NCI-H2196 (cell line): ENCODE measurements around the gene SOHLH1.
"Not testable (repeated sequence)": the region's sequence is repeated elsewhere in the genome, so short reads cannot be mapped to it uniquely, and the experiment has no call there.

Source experiments
- DNase-seq: peaks from one replicate; lab custom pipeline; 2025; ENCODE audit not compliant: unreplicated experiment; lab: John Stamatoyannopoulos, UW

The SOHLH1 gene

GRCh38 chr9:135681161-135681560 lies 18.1 kb downstream of the SOHLH1 start:
- no peak for DNase-seq

- DNase-seq: no peak
Measured at GRCh38 chr9:135680056-135680455, 19.2 kb downstream of the SOHLH1 start.

- DNase-seq: no peak
Measured at GRCh38 chr9:135678236-135679017, 20.9 kb downstream of the SOHLH1 start.

DNA sequence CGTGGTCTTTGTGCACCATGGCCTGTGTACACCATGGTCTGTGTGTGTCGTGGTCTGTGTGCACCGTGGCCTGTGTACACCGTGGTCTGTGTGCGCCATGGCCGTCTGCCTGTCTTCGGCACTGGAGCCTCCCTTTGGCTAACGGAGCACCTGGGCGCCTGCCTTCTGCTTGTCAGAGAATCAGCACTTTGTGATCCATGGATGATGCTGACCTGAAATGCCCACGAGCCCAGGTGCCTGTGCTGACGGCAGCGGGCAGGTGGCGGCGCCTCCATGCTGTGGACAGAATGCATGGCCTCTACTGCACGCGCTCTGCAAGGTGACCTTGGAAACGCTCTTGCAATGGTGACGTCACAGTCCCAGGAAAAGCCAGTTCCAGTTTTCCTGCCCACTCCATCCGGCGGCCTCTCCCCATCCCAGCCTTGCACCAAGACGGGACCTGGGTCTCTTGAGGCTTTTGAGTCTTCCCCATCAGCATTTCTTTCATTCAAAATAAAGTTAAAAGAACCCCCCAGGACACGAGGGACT lies 21.6 kb downstream of the SOHLH1 start:
- no peak for DNase-seq

DNA sequence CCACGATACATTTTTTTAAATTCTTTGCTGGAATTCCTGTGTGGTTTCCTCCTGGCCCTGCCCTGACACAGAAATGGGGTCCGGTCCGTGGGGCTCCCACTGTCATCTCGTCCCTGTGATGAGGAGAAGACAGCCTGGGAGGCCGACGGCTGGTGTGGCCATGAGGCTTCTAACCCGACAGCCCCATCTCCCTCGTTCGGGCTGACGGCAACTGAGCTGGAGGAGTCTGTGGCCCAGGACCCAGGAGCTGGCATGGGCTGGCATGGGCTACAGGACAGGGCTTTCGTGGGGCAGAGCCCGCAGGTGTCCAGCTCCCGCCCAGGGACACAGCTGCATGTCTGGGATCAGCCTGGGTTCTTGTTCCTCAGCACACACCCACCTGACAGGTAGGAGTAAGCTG lies 22.4 kb downstream of the SOHLH1 start:
- DNase-seq: no peak

- DNase-seq: no peak
Measured at GRCh38 chr9:135674977-135675376, 24.3 kb downstream of the SOHLH1 start.

DNA sequence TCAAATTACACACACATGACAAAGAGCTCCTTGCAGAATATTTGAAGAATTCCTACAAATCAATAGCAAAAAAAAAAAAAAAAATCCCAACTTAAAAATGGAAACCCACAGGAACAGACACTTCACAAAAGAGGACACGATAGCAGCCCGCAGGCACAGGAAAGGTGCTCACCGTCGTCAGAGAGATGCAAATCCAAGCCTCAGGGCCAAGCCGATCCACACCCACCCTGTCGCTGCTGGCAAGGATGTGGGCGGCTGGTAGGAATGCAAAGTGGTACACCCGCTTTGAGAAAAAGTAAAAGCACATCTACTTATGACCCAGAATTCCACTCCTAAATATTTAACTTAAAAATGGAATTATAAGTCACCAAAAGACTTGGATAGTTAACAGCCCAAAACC lies 25.3 kb downstream of the SOHLH1 start:
- DNase-seq: no peak

DNA sequence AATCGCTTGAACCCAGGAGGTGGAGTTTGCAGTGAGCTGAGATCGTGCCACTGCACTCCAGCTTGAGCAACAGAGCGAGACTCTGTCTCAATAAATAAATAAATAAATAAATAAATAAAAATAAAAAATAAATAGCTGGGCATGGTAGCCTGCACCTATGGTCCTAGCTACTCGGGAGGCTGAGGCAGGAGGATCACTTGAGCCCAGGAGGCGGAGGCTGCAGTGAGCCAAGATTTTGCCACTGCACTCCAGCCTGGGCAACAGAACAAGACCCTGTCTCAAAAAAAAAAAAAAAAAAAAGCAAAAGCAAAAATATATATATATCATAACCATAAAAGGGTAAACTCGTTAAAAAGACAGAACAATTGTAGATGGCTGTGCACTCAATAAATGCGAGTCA lies 26.5 kb downstream of the SOHLH1 start:
- not testable (repeated sequence) for DNase-seq

- no peak for DNase-seq
Measured at GRCh38 chr9:135671591-135672041, 27.7 kb downstream of the SOHLH1 start.

DNA sequence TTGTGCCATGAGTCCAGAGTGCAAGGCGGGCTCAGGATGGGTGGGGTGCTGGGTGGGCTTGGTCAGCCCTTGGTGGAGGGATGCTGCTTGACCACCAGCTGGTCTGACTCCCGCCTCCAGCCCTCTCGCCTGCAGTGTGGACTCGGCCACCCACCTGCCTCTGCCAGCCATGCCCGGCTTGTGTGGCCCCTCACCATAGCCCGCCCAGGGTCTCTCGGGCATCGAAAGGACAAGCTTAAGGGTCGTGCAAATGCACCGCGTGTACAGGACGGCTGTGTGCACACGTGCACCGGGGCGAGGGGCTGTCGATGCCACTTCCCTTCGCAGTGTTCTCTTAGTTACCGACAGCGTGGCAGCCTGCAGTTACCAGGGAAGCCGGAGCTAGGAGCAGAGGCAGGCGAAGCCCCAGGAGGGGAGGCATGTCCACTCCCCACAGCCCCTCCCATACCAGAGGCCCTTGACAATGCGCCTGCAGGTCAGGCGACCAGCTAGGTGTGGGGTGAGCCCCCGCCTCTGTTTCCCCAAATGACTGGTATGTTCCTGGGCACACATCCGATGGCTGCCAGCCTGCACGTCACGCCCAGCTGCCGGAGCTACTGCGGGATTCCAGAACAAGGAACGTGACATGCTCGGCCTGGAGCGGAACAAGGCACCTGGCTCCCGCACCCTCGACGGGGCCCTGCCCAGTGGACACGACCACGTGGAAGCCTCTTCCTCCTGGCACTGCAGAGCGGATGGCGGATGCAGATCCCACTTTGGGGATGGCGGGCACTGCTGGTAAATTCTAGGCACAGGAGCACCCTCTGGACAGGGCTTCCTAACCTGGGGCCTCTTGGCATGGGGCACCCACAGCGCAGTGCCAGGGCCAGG lies 28.3 kb downstream of the SOHLH1 start:
- DNase-seq: no peak

- DNase-seq: no peak
Measured at GRCh38 chr9:135669616-135670285, 29.5 kb downstream of the SOHLH1 start.

DNA sequence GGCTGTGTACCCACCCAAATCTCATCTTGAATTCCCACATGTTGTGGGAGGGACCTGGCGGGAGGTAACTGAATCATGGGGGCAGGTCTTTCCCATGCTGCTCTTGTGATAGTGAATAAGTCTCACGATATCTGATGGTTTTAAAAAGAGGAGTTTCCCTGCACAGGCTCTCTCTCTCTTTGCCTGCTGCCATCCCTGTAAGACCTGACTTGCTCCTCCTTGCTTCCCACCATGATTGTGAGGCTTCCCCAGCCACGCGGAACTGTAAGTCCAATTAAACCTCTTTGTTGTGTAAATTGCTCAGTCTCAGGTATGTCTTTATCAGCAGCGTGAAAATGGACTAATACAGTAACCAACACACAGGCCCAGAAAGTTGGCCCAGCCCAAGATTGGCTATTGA lies 30.3 kb downstream of the SOHLH1 start:
- DNase-seq: not testable (repeated sequence)

GRCh38 chr9:135667463-135668001 lies 31.7 kb downstream of the SOHLH1 start:
- DNase-seq: peak; percentile 9

GRCh38 chr9:135666534-135667462 lies 32.5 kb downstream of the SOHLH1 start:
- no peak for DNase-seq

GRCh38 chr9:135665795-135666189 lies 33.5 kb downstream of the SOHLH1 start:
- no peak for DNase-seq

GRCh38 chr9:135664801-135665794 lies 34.2 kb downstream of the SOHLH1 start:
- no peak for DNase-seq

DNA sequence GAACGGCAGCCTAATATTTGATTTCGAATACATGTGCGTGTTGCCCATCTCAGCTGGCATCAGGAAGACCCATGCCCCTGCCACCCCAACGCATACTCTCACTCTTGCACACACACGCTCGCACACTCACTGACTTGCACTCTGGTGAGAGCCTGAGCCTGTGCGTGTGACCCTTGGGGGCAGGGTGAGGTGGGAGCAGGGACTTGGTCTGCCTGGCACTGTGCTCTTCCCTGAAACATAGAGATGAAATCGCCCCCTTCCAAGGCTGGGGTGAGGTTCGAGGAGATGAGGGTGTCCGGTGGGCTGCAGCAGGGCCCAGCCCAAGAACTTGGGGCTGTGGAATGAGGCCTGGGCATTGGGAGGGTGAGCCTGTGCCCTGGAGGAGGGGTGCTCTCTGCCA lies 35.0 kb downstream of the SOHLH1 start:
- DNase-seq: no peak

DNA sequence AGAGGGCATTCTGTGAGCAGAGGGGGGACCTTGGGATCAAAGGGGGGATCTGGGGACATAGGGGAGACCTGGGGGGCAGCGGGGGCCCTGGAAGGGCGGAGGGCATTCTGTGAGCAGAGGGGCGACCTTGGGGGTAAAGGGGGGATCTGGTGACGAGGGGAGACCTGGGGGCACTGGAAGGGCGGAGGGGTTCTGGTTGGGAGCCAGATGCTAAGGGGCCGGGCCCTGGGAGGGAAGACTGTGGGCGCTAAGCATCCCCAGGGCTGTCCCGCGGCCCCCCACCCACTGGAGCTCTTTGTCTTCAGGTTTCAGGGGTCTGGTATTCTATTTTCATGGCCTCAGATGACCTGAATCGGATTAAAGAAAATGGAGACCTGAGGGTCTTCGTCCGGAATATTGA lies 35.4 kb downstream of the SOHLH1 start:
- DNase-seq: no peak

DNA sequence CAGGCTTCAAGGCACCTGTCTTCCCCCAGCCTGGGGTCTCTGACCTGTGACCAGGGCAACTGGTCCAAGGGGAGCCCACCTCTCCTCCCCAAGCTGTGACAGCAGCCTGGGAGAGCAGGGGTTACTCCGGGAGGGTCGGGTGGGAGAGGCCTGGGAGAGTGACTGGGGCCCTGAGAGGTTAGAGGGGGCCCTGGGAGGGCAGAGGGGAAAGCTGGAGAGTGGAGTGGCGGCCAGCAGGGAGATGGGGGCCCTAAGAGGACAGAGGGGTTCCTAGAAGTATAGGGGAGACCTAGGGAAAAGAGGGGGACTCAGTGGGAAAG lies 35.9 kb downstream of the SOHLH1 start:
- DNase-seq: no peak
